GM23248 (cell line): ENCODE measurements around the gene PARVB. TPM values are rescaled to one million over a fixed set of nuclear protein-coding genes. Genes with fewer than 3 reads are reported as not detected.

Experiments
- DNase-seq: peaks from one replicate; pipeline ENCODE4 v3.0.0-alpha.2; 2015
- H2AFZ ChIP-seq: fragments of 200-600 bp; sonication (generic); 2 replicates; pipeline ENCODE4 v1.6.1; 2016; ENCODE audit warnings: antibody characterized with exemption
- H3F3A ChIP-seq: fragments of 200-600 bp; sonication (generic); 2 replicates; pipeline ENCODE4 v1.6.1; 2016; ENCODE audit warnings: mild to moderate bottlenecking, antibody characterized with exemption, mixed run types; ENCODE audit not compliant: insufficient read depth
- H3K27ac ChIP-seq: fragments of 200-600 bp; sonication (generic); 2 replicates; pipeline ENCODE4 v1.5.1; 2016; ENCODE audit warnings: mild to moderate bottlenecking
- H3K27me3 ChIP-seq: fragments of 200-600 bp; sonication (generic); replicated peaks from 2 replicates; pipeline ENCODE4 v1.6.1; 2016; ENCODE audit warnings: mild to moderate bottlenecking; ENCODE audit not compliant: insufficient read depth
- H3K36me3 ChIP-seq: fragments of 200-600 bp; sonication (generic); 2 replicates; pipeline ENCODE4 v1.6.1; 2016; ENCODE audit warnings: low read depth, mild to moderate bottlenecking
- H3K4me1 ChIP-seq: fragments of 200-600 bp; sonication (generic); 2 replicates; pipeline ENCODE4 v1.6.1; 2016; ENCODE audit warnings: mild to moderate bottlenecking; ENCODE audit not compliant: insufficient read depth
- H3K4me2 ChIP-seq: fragments of 200-600 bp; sonication (generic); one replicate; pipeline ENCODE4 v1.6.1; 2016; ENCODE audit warnings: mild to moderate bottlenecking; ENCODE audit not compliant: unreplicated experiment
- H3K4me3 ChIP-seq: fragments of 200-600 bp; sonication (generic); 2 replicates; pipeline ENCODE4 v1.5.1; 2016; ENCODE audit warnings: mild to moderate bottlenecking
- H3K79me2 ChIP-seq: fragments of 200-600 bp; sonication (generic); 2 replicates; pipeline ENCODE4 v1.6.1; 2016; ENCODE audit warnings: mild to moderate bottlenecking; ENCODE audit not compliant: insufficient read depth
- H3K9ac ChIP-seq: fragments of 200-600 bp; sonication (generic); 2 replicates; pipeline ENCODE4 v1.6.1; 2016; ENCODE audit warnings: mild to moderate bottlenecking
- H3K9me2 ChIP-seq: fragments of 200-600 bp; sonication (generic); 2 replicates; pipeline ENCODE4 v1.6.1; 2016; ENCODE audit warnings: mixed run types, mild to moderate bottlenecking, moderate library complexity; ENCODE audit not compliant: insufficient read depth
- H3K9me3 ChIP-seq: fragments of 200-600 bp; sonication (generic); one replicate; pipeline ENCODE4 v1.6.1; 2017; ENCODE audit warnings: low read depth
- H4K20me1 ChIP-seq: fragments of 200-600 bp; sonication (generic); 2 replicates; pipeline ENCODE4 v1.6.0; 2016; ENCODE audit not compliant: insufficient read depth
- EZH2 ChIP-seq: fragments of 200-600 bp; sonication (generic); IDR thresholded peaks from 2 replicates; pipeline ENCODE4 v1.6.1; 2018; ENCODE audit warnings: antibody characterized with exemption, mild to moderate bottlenecking; ENCODE audit not compliant: insufficient read depth, poor library complexity, severe bottlenecking
- EZH2phosphoT487 ChIP-seq: fragments of 200-600 bp; sonication (generic); IDR thresholded peaks from 2 replicates; pipeline ENCODE4 v1.6.1; 2018; ENCODE audit warnings: antibody characterized with exemption, moderate library complexity, mild to moderate bottlenecking, low read depth; ENCODE audit not compliant: insufficient read depth
- WGBS, 2 experiments: methylation state at CpG; one replicate each; pipeline ENCODE4 v1.1.6; 2015 to 2017; ENCODE audit warnings: low lambda C conversion rate in 2 of 2, low coverage in 1 of 2; ENCODE audit errors: missing lambda C conversion rate in 2 of 2; 5-methylcytosine and 5-hydroxymethylcytosine counted together
- in situ Hi-C: fragments of 300-500 bp; cut with MboI; formaldehyde crosslinking; loops from 2 replicates; pipeline ENCODE4 v1.15.0; 2020
- polyA plus RNA-seq: library from polyadenylated mRNA; unstranded; fragments of >200 nt; fragmentation: Nextera tagmentation; extraction: Ambion mirVana; gene quantifications from 2 replicates; pipeline ENCODE4 v1.2.1, GENCODE V29; 2016
- total RNA-seq: library from RNA; depleted of rRNA; stranded (reverse); fragments of >200 nt; shearing (Covaris generic); gene quantifications from 2 replicates; pipeline ENCODE4 v1.2.3, GENCODE V29; 2014

The PARVB gene
- total and polyA plus RNA-seq, 2 experiments from 2014 or later = 52.6 to 141 TPM

DNA sequence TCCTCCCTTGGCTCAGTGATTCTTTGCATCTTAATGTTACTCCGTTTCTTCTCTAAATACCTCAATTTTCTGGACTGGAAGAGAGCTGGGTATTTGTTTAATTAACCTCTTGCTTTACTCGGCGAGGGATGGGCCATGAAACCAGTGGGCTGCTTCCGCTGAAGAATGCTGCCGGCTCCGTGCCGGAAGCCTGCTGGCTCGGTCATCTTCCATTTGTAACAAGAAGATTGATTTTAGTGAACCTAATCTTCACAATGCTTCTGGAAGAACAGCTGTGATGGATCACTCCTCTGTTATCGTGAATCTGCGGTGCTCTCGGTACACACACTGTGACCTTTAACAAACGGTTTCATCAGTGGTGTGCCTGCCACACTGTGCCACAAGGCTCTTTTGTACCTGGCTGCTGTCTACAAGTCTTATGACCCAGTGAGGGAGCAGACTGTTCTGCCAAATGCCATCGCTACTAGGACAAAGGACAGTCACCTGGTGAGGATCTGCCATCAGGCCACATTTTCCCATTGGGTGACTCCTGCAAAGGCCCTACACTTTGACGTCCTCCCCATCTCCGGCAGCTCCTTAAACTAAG, 25.3 kb upstream of the PARVB start:
- H3K9ac ChIP-seq = no peak overlapping the region
- H3K79me2 ChIP-seq = 0 out of 2 replicates have a peak, but pooled peaks cover 8% of the 10 kb centered on the region
- DNase-seq = no peak
- peaks cover 5% of the 10 kb centered on the region; the same call in 1 of the 2 replicates for H3K36me3 ChIP-seq
- no peak overlapping the region for H2AFZ ChIP-seq
- H3K4me3 ChIP-seq = no peak overlapping the region
- TF ChIP-seq EZH2 (no peak), EZH2phosphoT487 (no peak)
- whole genome bisulfite sequencing, 2 experiments = 96 to 97% methylated on average over 15 of the region's 15 CpGs
- no peaks in the 10 kb centered on the region for H3K27me3 ChIP-seq
- H4K20me1 ChIP-seq = no peaks in the 10 kb centered on the region
- no peaks in the 10 kb centered on the region for H3K4me1 ChIP-seq
- no peaks in the 10 kb centered on the region for H3K9me2 ChIP-seq
- no peak overlapping the region for H3K27ac ChIP-seq
- in situ Hi-C loops = loop anchor here (10.0 kb wide), 2 partner anchors 86 to 626 kb away; no protein-coding TSS in a partner anchor
- H3K9me3 ChIP-seq = no peaks in the 10 kb centered on the region
- H3F3A ChIP-seq = no peaks in the 10 kb centered on the region
- H3K4me2 ChIP-seq = no peak overlapping the region

GRCh38 chr22:43999378-43999777, 24.7 kb upstream of the PARVB start:
- no peak overlapping the region for H3K9ac ChIP-seq
- H3K36me3 ChIP-seq = peaks cover 5% of the 10 kb centered on the region; the same call in 1 of the 2 replicates
- H3K27ac ChIP-seq = no peak overlapping the region
- no peak for DNase-seq
- 94 to 96% methylated on average over 3 of the region's 3 CpGs for WGBS, 2 experiments
- 0 out of 2 replicates have a peak, but pooled peaks cover 2% of the 10 kb centered on the region for H3K79me2 ChIP-seq
- in situ Hi-C loops = loop anchor here (10.0 kb wide), 2 partner anchors 85 to 625 kb away; no protein-coding TSS in a partner anchor
- no peaks in the 10 kb centered on the region for H3K9me3 ChIP-seq
- no peaks in the 10 kb centered on the region for H4K20me1 ChIP-seq
- no peaks in the 10 kb centered on the region for H3K27me3 ChIP-seq
- no peak overlapping the region for H3K4me3 ChIP-seq
- H3K4me2 ChIP-seq = no peak overlapping the region
- H3K9me2 ChIP-seq = no peaks in the 10 kb centered on the region
- no peaks in the 10 kb centered on the region for H3K4me1 ChIP-seq
- TF ChIP-seq EZH2 (no peak), EZH2phosphoT487 (no peak)
- H3F3A ChIP-seq = no peaks in the 10 kb centered on the region
- no peak overlapping the region for H2AFZ ChIP-seq

- H3K79me2 ChIP-seq = no peaks in the 10 kb centered on the region
- no peaks in the 10 kb centered on the region for H3K9me3 ChIP-seq
- H3K4me2 ChIP-seq = no peak overlapping the region
- DNase-seq = no peak
- no peaks in the 10 kb centered on the region for H3F3A ChIP-seq
- 95 to 98% methylated on average over 4 of the region's 4 CpGs for WGBS, 2 experiments
- H2AFZ ChIP-seq = no peak overlapping the region
- no peaks in the 10 kb centered on the region for H3K4me1 ChIP-seq
- no peak overlapping the region for H3K4me3 ChIP-seq
- no peaks in the 10 kb centered on the region for H4K20me1 ChIP-seq
- no peak for TF ChIP-seq EZH2phosphoT487
- no peak for TF ChIP-seq EZH2
- peaks cover 5% of the 10 kb centered on the region; the same call in 1 of the 2 replicates for H3K36me3 ChIP-seq
- no peaks in the 10 kb centered on the region for H3K27me3 ChIP-seq
- H3K9me2 ChIP-seq = no peaks in the 10 kb centered on the region
- H3K27ac ChIP-seq = no peak overlapping the region
- in situ Hi-C loops = no loop called here
- no peak overlapping the region for H3K9ac ChIP-seq
Observed at GRCh38 chr22:44000123-44000522, 24.0 kb upstream of the PARVB start.

DNA sequence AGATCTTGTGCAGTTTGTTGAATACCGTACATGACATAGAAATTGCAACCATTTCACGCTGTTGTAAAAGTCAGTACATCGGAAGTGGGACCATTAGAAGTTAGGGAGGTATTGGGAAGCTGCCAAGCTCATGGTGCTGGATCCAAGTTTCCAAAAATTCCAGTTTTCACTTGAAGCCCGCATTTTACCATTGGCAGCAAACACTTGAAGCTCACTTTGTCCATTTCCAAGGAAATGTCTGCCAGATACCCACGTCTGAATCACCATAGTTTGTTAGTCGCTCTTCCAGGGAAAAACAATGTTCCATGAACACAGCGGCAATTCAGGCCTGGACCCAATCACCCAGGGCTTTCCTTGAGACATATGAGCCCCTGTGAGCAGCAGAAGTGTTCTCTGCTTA, 22.6 kb upstream of the PARVB start:
- peaks cover 5% of the 10 kb centered on the region; the same call in 1 of the 2 replicates for H3K36me3 ChIP-seq
- in situ Hi-C loops = no loop called here
- 79 to 80% methylated on average over 7 of the region's 7 CpGs for WGBS, 2 experiments

More for the DNA sequence above, 22.6 kb upstream of the PARVB start:
- Histone ChIP-seq H3K4me3 (no peak overlapping the region), H3K27me3 (no peaks in the 10 kb centered on the region), H3K27ac (no peak overlapping the region), H2AFZ (no peak overlapping the region), H3K9ac (no peak overlapping the region), H3K9me2 (no peaks in the 10 kb centered on the region), H3K9me3 (no peaks in the 10 kb centered on the region), H3K4me2 (no peak overlapping the region), H3K4me1 (no peaks in the 10 kb centered on the region), H3K79me2 (no peaks in the 10 kb centered on the region), H4K20me1 (no peaks in the 10 kb centered on the region), H3F3A (no peaks in the 10 kb centered on the region)
- DNase-seq = no peak
- TF ChIP-seq EZH2 (no peak), EZH2phosphoT487 (no peak)
